Suprapubic skin (tissue), 4 donors: Measurements from ENCODE around the gene SUPT6H. TPM values are rescaled to one million over a fixed set of nuclear protein-coding genes. Genes with fewer than 3 reads are reported as not detected.
"Not testable (repeated sequence)": the region's sequence is repeated elsewhere in the genome, so short reads cannot be mapped to it uniquely, and the experiment has no call there.

ENCODE experiments used
- DNase-seq, 2 donors: peaks; one replicate each; pipeline ENCODE4 v3.0.0-alpha.2; 2019; ENCODE audit warnings: low spot score in 2 of 2
- H3K27ac ChIP-seq: fragments of 200-600 bp; sonication (generic); one replicate; pipeline ENCODE4 v1.5.1; 2019
- H3K27me3 ChIP-seq: fragments of 200-600 bp; sonication (generic); one replicate; pipeline ENCODE4 v1.5.1; 2019
- H3K36me3 ChIP-seq: fragments of 200-600 bp; sonication (generic); one replicate; pipeline ENCODE4 v1.5.1; 2019
- H3K4me1 ChIP-seq: fragments of 200-600 bp; sonication (generic); one replicate; pipeline ENCODE4 v1.5.1; 2019
- H3K4me3 ChIP-seq: fragments of 200-600 bp; sonication (generic); one replicate; pipeline ENCODE4 v1.5.1; 2019; ENCODE audit warnings: mild to moderate bottlenecking
- H3K9me3 ChIP-seq: fragments of 200-600 bp; sonication (generic); one replicate; pipeline ENCODE4 v1.5.1; 2019
- CTCF ChIP-seq, 2 donors: fragments of 200-600 bp in 1 of 2; fragments of 450-650 bp in 1 of 2; sonication (generic) in 1 of 2; IDR thresholded peaks; one replicate each; pipeline ENCODE4 v1.5.1; 2016 to 2019; ENCODE audit warnings: antibody characterized with exemption in 2 of 2, mild to moderate bottlenecking in 1 of 2, moderate library complexity in 1 of 2
- EP300 ChIP-seq: sonication (generic); formaldehyde crosslinking; IDR thresholded peaks from one replicate; pipeline ENCODE4 v1.6.1; 2017; ENCODE audit warnings: antibody characterized with exemption
- POLR2A ChIP-seq, 2 donors: fragments of 450-650 bp; IDR thresholded peaks; one replicate each; pipeline ENCODE4 v1.6.1; 2017; ENCODE audit warnings: antibody characterized with exemption in 2 of 2, mild to moderate bottlenecking in 2 of 2, moderate library complexity in 2 of 2
- POLR2AphosphoS5 ChIP-seq, 3 donors: sonication (generic); formaldehyde crosslinking; IDR thresholded peaks; one replicate each; pipeline ENCODE4 v1.6.1; 2017; ENCODE audit warnings: antibody characterized with exemption in 3 of 3
- WGBS: methylation state at CpG from one replicate; pipeline ENCODE4 v1.1.5; 2018; 5-methylcytosine and 5-hydroxymethylcytosine counted together
- total RNA-seq, 4 donors: library from RNA; depleted of rRNA; stranded (reverse); fragments of >200 nt; gene quantifications; one replicate each; pipeline ENCODE4 v1.1.0, GENCODE V29; 2016

Gene SUPT6H
- total RNA-seq, 4 donors from 2014 or later: 41.1 to 123 (median 57.2) TPM

GRCh38 chr17:28719021-28719433 lies 57.0 kb downstream of the SUPT6H start:
- H3K4me1 ChIP-seq: peaks cover 76% of the 10 kb centered on the region
- H3K4me3 ChIP-seq: peak overlapping the region; percentile 92
- H3K9me3 ChIP-seq: no peaks in the 10 kb centered on the region
- peak overlapping the region; percentile 94 for H3K27ac ChIP-seq
- H3K36me3 ChIP-seq: peaks cover 45% of the 10 kb centered on the region
- TF ChIP-seq CTCF (IDR thresholded peaks at IDR 0.05): no peak
- no peak for TF ChIP-seq POLR2A (IDR thresholded peaks at IDR 0.05)
- no peak for TF ChIP-seq EP300
- TF ChIP-seq POLR2AphosphoS5 (IDR thresholded peaks at IDR 0.05): no peak
- no peaks in the 10 kb centered on the region for H3K27me3 ChIP-seq
- 35% methylated on average over 18 of the region's 18 CpGs for WGBS
- DNase-seq: no peak

- Histone ChIP-seq H3K4me3 (peak overlapping the region; percentile 92), H3K36me3 (peaks cover 39% of the 10 kb centered on the region), H3K27ac (peak overlapping the region; percentile 94), H3K27me3 (no peaks in the 10 kb centered on the region), H3K4me1 (peaks cover 89% of the 10 kb centered on the region), H3K9me3 (no peaks in the 10 kb centered on the region)
- WGBS: 3% methylated on average over 27 of the region's 30 CpGs
- no peak for DNase-seq
- TF ChIP-seq POLR2A (IDR thresholded peaks at IDR 0.05) (no peak), CTCF (IDR thresholded peaks at IDR 0.05) (no peak), POLR2AphosphoS5 (IDR thresholded peaks at IDR 0.05) (no peak), EP300 (no peak)
These were observed 58.4 kb downstream of the SUPT6H start for GRCh38 chr17:28720247-28720996.

- H3K4me1 ChIP-seq: peaks cover 89% of the 10 kb centered on the region
- WGBS: 29% methylated on average over 19 of the region's 19 CpGs
- peak overlapping the region; percentile 92 for H3K4me3 ChIP-seq
- peak overlapping the region; percentile 94 for H3K27ac ChIP-seq
- not testable (repeated sequence) for H3K27me3 ChIP-seq, H3K9me3 ChIP-seq, DNase-seq
- H3K36me3 ChIP-seq: peaks cover 35% of the 10 kb centered on the region
These were observed 59.0 kb downstream of the SUPT6H start for GRCh38 chr17:28720997-28721329.

- TF ChIP-seq EP300 (no peak), POLR2A (IDR thresholded peaks at IDR 0.05) (no peak), POLR2AphosphoS5 (IDR thresholded peaks at IDR 0.05) (no peak), CTCF (IDR thresholded peaks at IDR 0.05) (no peak)
- Histone ChIP-seq H3K27me3 (no peaks in the 10 kb centered on the region), H3K27ac (no peak overlapping the region), H3K9me3 (no peaks in the 10 kb centered on the region), H3K36me3 (peaks cover 35% of the 10 kb centered on the region), H3K4me1 (peaks cover 87% of the 10 kb centered on the region), H3K4me3 (no peak overlapping the region)
- no peak for DNase-seq
- 71% methylated on average over 7 of the region's 7 CpGs for WGBS
These were observed 60.6 kb downstream of the SUPT6H start for GRCh38 chr17:28722417-28723158.

GRCh38 chr17:28723159-28723835 lies 61.3 kb downstream of the SUPT6H start:
- WGBS: 68% methylated on average over 6 of the region's 6 CpGs
- H3K4me3 ChIP-seq: no peak overlapping the region
- H3K27ac ChIP-seq: peak overlapping the region; percentile 13
- H3K9me3 ChIP-seq: no peaks in the 10 kb centered on the region
- TF ChIP-seq EP300: no peak
- TF ChIP-seq CTCF (IDR thresholded peaks at IDR 0.05): no peak
- no peak for TF ChIP-seq POLR2AphosphoS5 (IDR thresholded peaks at IDR 0.05)
- peaks cover 35% of the 10 kb centered on the region for H3K36me3 ChIP-seq
- DNase-seq: no peak
- no peaks in the 10 kb centered on the region for H3K27me3 ChIP-seq
- peaks cover 87% of the 10 kb centered on the region for H3K4me1 ChIP-seq

- H3K4me3 ChIP-seq, H3K27me3 ChIP-seq, DNase-seq, H3K9me3 ChIP-seq: not testable (repeated sequence)
- 58% methylated on average over 4 of the region's 4 CpGs for WGBS
- Histone ChIP-seq H3K4me1 (peaks cover 81% of the 10 kb centered on the region), H3K27ac (peak overlapping the region; percentile 99), H3K36me3 (peaks cover 35% of the 10 kb centered on the region)
These were observed 62.0 kb downstream of the SUPT6H start for GRCh38 chr17:28723836-28724499.
